ENCODE data around the gene TMEM82.

The TMEM82 gene

GRCh38 chr1:15738416-15739113 lies 3.7 kb upstream of the TMEM82 start:
- Mint-ChIP-seq H3K27ac (peak overlapping the region; percentile 50), H3K4me1 (peaks cover 7% of the 10 kb centered on the region), H3K36me3 (peaks cover 2% of the 10 kb centered on the region), H3K4me3 (no peak overlapping the region), H3K9me3 (no peaks in the 10 kb centered on the region)
- DNase-seq (ENCODE audit: low spot score in 2 of 2) = no peak
- no peak for ATAC-seq

GRCh38 chr1:15739259-15739658 lies 3.0 kb upstream of the TMEM82 start:
- H3K27ac Mint-ChIP-seq = no peak overlapping the region
- DNase-seq (ENCODE audit: low spot score in 2 of 2) = no peak
- no peaks in the 10 kb centered on the region for H3K36me3 Mint-ChIP-seq
- ATAC-seq = no peak
- no peaks in the 10 kb centered on the region for H3K9me3 Mint-ChIP-seq
- H3K4me1 Mint-ChIP-seq = peaks cover 7% of the 10 kb centered on the region
- no peak overlapping the region for H3K4me3 Mint-ChIP-seq

- DNase-seq (ENCODE audit: low spot score in 2 of 2) (no peak), ATAC-seq (no peak)
- peaks cover 7% of the 10 kb centered on the region for H3K4me1 Mint-ChIP-seq
- no peaks in the 10 kb centered on the region for H3K9me3 Mint-ChIP-seq
- H3K27ac Mint-ChIP-seq = no peak overlapping the region
- no peaks in the 10 kb centered on the region for H3K36me3 Mint-ChIP-seq
- no peak overlapping the region for H3K4me3 Mint-ChIP-seq
Observed at GRCh38 chr1:15739745-15740144, 2.6 kb upstream of the TMEM82 start.

- Mint-ChIP-seq H3K4me1 (peaks cover 7% of the 10 kb centered on the region), H3K4me3 (no peak overlapping the region), H3K9me3 (no peaks in the 10 kb centered on the region), H3K27ac (peak overlapping the region; percentile 58), H3K36me3 (no peaks in the 10 kb centered on the region)
- DNase-seq (ENCODE audit: low spot score in 2 of 2) (peak; percentile 34 to 81), ATAC-seq (peak; percentile 78)
Observed at GRCh38 chr1:15740924-15741850, 1.1 kb upstream of the TMEM82 start.

GRCh38 chr1:15744122-15744679 lies 1.9 kb downstream of the TMEM82 start:
- H3K27ac Mint-ChIP-seq = no peak overlapping the region
- peaks cover 7% of the 10 kb centered on the region for H3K4me1 Mint-ChIP-seq
- DNase-seq (ENCODE audit: low spot score in 2 of 2) = no peak
- H3K36me3 Mint-ChIP-seq = no peaks in the 10 kb centered on the region
- H3K9me3 Mint-ChIP-seq = no peaks in the 10 kb centered on the region
- ATAC-seq = no peak
- no peak overlapping the region for H3K4me3 Mint-ChIP-seq

- Mint-ChIP-seq H3K36me3 (no peaks in the 10 kb centered on the region), H3K4me1 (no peaks in the 10 kb centered on the region), H3K27ac (no peak overlapping the region), H3K4me3 (no peak overlapping the region), H3K9me3 (no peaks in the 10 kb centered on the region)
- ATAC-seq = no peak
- no peak for DNase-seq (ENCODE audit: low spot score in 2 of 2)
Observed at GRCh38 chr1:15747378-15747777, 5.1 kb downstream of the TMEM82 start.

- no peaks in the 10 kb centered on the region for H3K4me1 Mint-ChIP-seq
Observed at GRCh38 chr1:15748264-15748663, 6.0 kb downstream of the TMEM82 start.

GRCh38 chr1:15748690-15749398 lies 6.5 kb downstream of the TMEM82 start:
- ATAC-seq (no peak), DNase-seq (ENCODE audit: low spot score in 2 of 2) (no peak)
- Mint-ChIP-seq H3K36me3 (no peaks in the 10 kb centered on the region), H3K27ac (no peak overlapping the region), H3K4me3 (no peak overlapping the region), H3K9me3 (no peaks in the 10 kb centered on the region), H3K4me1 (no peaks in the 10 kb centered on the region)

More at GRCh38 chr1:15748264-15748663, 6.0 kb downstream of the TMEM82 start:
- Mint-ChIP-seq H3K36me3 (no peaks in the 10 kb centered on the region), H3K4me3 (no peak overlapping the region), H3K9me3 (no peaks in the 10 kb centered on the region), H3K27ac (no peak overlapping the region)
- DNase-seq (ENCODE audit: low spot score in 2 of 2) (no peak), ATAC-seq (no peak)

GRCh38 chr1:15749399-15750291 lies 7.3 kb downstream of the TMEM82 start:
- DNase-seq (ENCODE audit: low spot score in 2 of 2) = no peak
- Mint-ChIP-seq H3K9me3 (no peaks in the 10 kb centered on the region), H3K36me3 (no peaks in the 10 kb centered on the region), H3K4me1 (no peaks in the 10 kb centered on the region), H3K4me3 (no peak overlapping the region), H3K27ac (no peak overlapping the region)
- no peak for ATAC-seq

- Mint-ChIP-seq H3K4me3 (no peak overlapping the region), H3K9me3 (no peaks in the 10 kb centered on the region), H3K36me3 (no peaks in the 10 kb centered on the region), H3K27ac (no peak overlapping the region), H3K4me1 (peaks cover 1% of the 10 kb centered on the region)
- DNase-seq (ENCODE audit: low spot score in 2 of 2) (no peak), ATAC-seq (no peak)
Observed at GRCh38 chr1:15750924-15751323, 8.6 kb downstream of the TMEM82 start.

- ATAC-seq (no peak), DNase-seq (ENCODE audit: low spot score in 2 of 2) (no peak)
- H3K36me3 Mint-ChIP-seq = no peaks in the 10 kb centered on the region
- H3K9me3 Mint-ChIP-seq = no peaks in the 10 kb centered on the region
- H3K4me1 Mint-ChIP-seq = peaks cover 7% of the 10 kb centered on the region
- H3K4me3 Mint-ChIP-seq = no peak overlapping the region
- no peak overlapping the region for H3K27ac Mint-ChIP-seq
Observed at GRCh38 chr1:15751717-15752116, 9.4 kb downstream of the TMEM82 start.

- no peak overlapping the region for H3K4me3 Mint-ChIP-seq
Observed at GRCh38 chr1:15753776-15754175, 11.5 kb downstream of the TMEM82 start.

GRCh38 chr1:15755021-15755645 lies 12.8 kb downstream of the TMEM82 start:
- H3K4me3 Mint-ChIP-seq = no peak overlapping the region
- no peak for ATAC-seq
- H3K4me1 Mint-ChIP-seq = peaks cover 13% of the 10 kb centered on the region
- H3K36me3 Mint-ChIP-seq = no peaks in the 10 kb centered on the region
- no peak overlapping the region for H3K27ac Mint-ChIP-seq
- no peak for DNase-seq (ENCODE audit: low spot score in 2 of 2)
- no peaks in the 10 kb centered on the region for H3K9me3 Mint-ChIP-seq

More at GRCh38 chr1:15753776-15754175, 11.5 kb downstream of the TMEM82 start:
- Mint-ChIP-seq H3K36me3 (no peaks in the 10 kb centered on the region), H3K27ac (no peak overlapping the region), H3K9me3 (no peaks in the 10 kb centered on the region), H3K4me1 (peaks cover 13% of the 10 kb centered on the region)
- ATAC-seq (no peak), DNase-seq (ENCODE audit: low spot score in 2 of 2) (no peak)

GRCh38 chr1:15755646-15756040 lies 13.3 kb downstream of the TMEM82 start:
- no peaks in the 10 kb centered on the region for H3K9me3 Mint-ChIP-seq
- DNase-seq (ENCODE audit: low spot score in 2 of 2) (no peak), ATAC-seq (no peak)
- no peak overlapping the region for H3K27ac Mint-ChIP-seq
- H3K4me1 Mint-ChIP-seq = peaks cover 13% of the 10 kb centered on the region
- no peaks in the 10 kb centered on the region for H3K36me3 Mint-ChIP-seq
- no peak overlapping the region for H3K4me3 Mint-ChIP-seq

Measured in stimulated activated effector memory CD8-positive, alpha-beta T cell treated with anti-CD3 and anti-CD28 coated beads, Interleukin-12 subunit alpha, Interleukin-12 subunit beta, amount 100 ng/mL, for 72 hours (primary cell).